Measurements from ENCODE around the gene PACSIN2. TPM values are rescaled to one million over a fixed set of nuclear protein-coding genes. Genes with fewer than 3 reads are reported as not detected.

Gene PACSIN2
- polyA plus RNA-seq, 2 of the 4 experiments (the other 2 are of a cell fraction), result 60.3 to 94.0 TPM

GRCh38 chr22:42884616-42885375, 130.2 kb downstream of the PACSIN2 start:
- ATAC-seq, result no peak
- WGBS (ENCODE audit: missing lambda C conversion rate), result 77% methylated on average over 7 of the region's 7 CpGs
- H3K4me3 ChIP-seq, result no peak overlapping the region
- no peak overlapping the region for H3K4me2 ChIP-seq
- H3K9me3 ChIP-seq, result no peaks in the 10 kb centered on the region
- TF ChIP-seq ZC3H11A (IDR thresholded peaks at IDR 0.05) (no peak), HOXA7 (CRISPR knock-in tag; IDR thresholded peaks at IDR 0.05) (no peak), MAX (IDR thresholded peaks at IDR 0.05) (no peak), FOXS1 (CRISPR knock-in tag; IDR thresholded peaks at IDR 0.05) (no peak), CBX2 (IDR thresholded peaks at IDR 0.05; ENCODE audit: borderline replicate concordance, low read depth) (no peak), PHF8 (IDR thresholded peaks at IDR 0.05; ENCODE audit: borderline replicate concordance, low read depth) (no peak), HOXB13 (CRISPR knock-in tag; IDR thresholded peaks at IDR 0.05; ENCODE audit: low read depth) (no peak), HEYL (CRISPR knock-in tag; IDR thresholded peaks at IDR 0.05) (no peak), RAD21 (conservative IDR thresholded peaks at IDR 0.05 in 1 of 2, IDR thresholded peaks at IDR 0.05 in 1 of 2) (no peak), REST (IDR thresholded peaks at IDR 0.05) (no peak), MAZ (IDR thresholded peaks at IDR 0.05; ENCODE audit: borderline replicate concordance, low read depth, low read length) (no peak), HDAC2 (IDR thresholded peaks at IDR 0.05) (no peak), ZSCAN20 (CRISPR knock-in tag; IDR thresholded peaks at IDR 0.05) (no peak), EP300 (IDR thresholded peaks at IDR 0.05) (no peak), FOSL2 (IDR thresholded peaks at IDR 0.05) (no peak), FOSL2 (CRISPR knock-in tag; IDR thresholded peaks at IDR 0.05) (no peak)
- H3K27ac ChIP-seq, result no peak overlapping the region
- no peak for DNase-seq (ENCODE audit: low read depth in 1 of 2, low spot score in 1 of 2)
- ChIA-PET POLR2A (no interaction called here), CTCF (interaction anchor here (0.7 kb wide), 1 partner anchor 17 kb away, joined by 3 read pairs; no protein-coding TSS in a partner anchor)
- H3K4me1 ChIP-seq, result no peaks in the 10 kb centered on the region
- FAIRE-seq, result no peak

- H3K9me3 ChIP-seq, result no peaks in the 10 kb centered on the region
- ChIA-PET CTCF (interaction anchor here (2.6 kb wide), 1 partner anchor 17 kb away, joined by 11 read pairs; no protein-coding TSS in a partner anchor), POLR2A (no interaction called here)
- no peak for DNase-seq (ENCODE audit: low read depth in 1 of 2, low spot score in 1 of 2)
- H3K4me3 ChIP-seq, result no peak overlapping the region
- H3K4me1 ChIP-seq, result no peaks in the 10 kb centered on the region
- FAIRE-seq, result no peak
- no peak overlapping the region for H3K4me2 ChIP-seq
- no peak for ATAC-seq
- whole genome bisulfite sequencing (ENCODE audit: missing lambda C conversion rate), result 95% methylated on average over 9 of the region's 9 CpGs
- TF ChIP-seq MAFK (IDR thresholded peaks at IDR 0.05; ENCODE audit: partially characterized antibody) (no peak), EHMT2 (IDR thresholded peaks at IDR 0.05; ENCODE audit: low read depth) (no peak), CHD4 (IDR thresholded peaks at IDR 0.05; ENCODE audit: borderline replicate concordance) (no peak), JUNB (IDR thresholded peaks at IDR 0.05) (no peak), CTCF (IDR thresholded peaks at IDR 0.05) (no peak), HEYL (CRISPR knock-in tag; IDR thresholded peaks at IDR 0.05) (no peak), RAD21 (conservative IDR thresholded peaks at IDR 0.05 in 1 of 2, IDR thresholded peaks at IDR 0.05 in 1 of 2) (no peak), RCOR1 (IDR thresholded peaks at IDR 0.05; ENCODE audit: low read depth, low read length) (no peak), HOXA7 (CRISPR knock-in tag; IDR thresholded peaks at IDR 0.05) (no peak), MYC (IDR thresholded peaks at IDR 0.05; ENCODE audit: borderline replicate concordance, low read length) (no peak), NR3C1 (IDR thresholded peaks at IDR 0.05) (no peak), ELK1 (IDR thresholded peaks at IDR 0.05; ENCODE audit: low read depth, low read length) (no peak), GATA3 (IDR thresholded peaks at IDR 0.05; ENCODE audit: borderline replicate concordance) (no peak), EHF (CRISPR knock-in tag; IDR thresholded peaks at IDR 0.05) (no peak), KDM1A (IDR thresholded peaks at IDR 0.05; ENCODE audit: low read depth) (no peak), NPAS2 (CRISPR knock-in tag; IDR thresholded peaks at IDR 0.05; ENCODE audit: borderline replicate concordance) (no peak)
- H3K27ac ChIP-seq, result no peak overlapping the region
Observed at GRCh38 chr22:42883970-42884369, 131.0 kb downstream of the PACSIN2 start.

All from A549 (cell line).